ENCODE results near the gene HRAS.

The HRAS gene

DNA sequence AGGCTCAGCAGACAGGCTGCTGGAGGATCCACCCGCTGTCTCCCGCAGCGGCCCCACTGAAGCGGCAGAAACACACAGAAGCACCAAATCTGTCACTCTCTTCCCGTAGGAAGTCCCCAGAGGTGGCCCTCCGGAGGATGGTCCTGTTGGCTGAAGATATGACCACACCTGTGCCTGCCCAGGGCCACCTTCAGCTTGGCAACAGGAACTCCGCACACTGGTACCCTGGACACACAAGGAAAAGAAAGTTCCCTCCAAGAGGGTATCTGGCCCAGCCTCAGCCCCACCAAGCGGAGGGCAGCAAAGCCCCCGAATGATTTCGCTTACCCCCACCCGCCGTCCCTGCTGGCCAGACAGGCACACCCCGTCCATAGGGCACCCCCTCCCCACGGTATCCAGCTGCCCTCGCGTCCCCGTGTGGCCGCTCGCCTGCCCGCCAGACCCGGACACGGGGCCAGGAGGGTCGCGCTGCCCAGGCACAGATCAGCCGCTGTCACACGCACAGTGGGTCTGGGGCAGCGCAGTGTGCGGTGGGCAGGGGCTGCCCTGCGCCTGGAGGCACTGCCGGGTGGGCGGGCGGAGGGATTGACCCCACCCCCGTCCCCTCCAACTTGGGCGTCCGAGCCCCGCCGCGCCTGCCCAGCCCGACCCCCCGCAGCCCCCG lies 32.4 kb upstream of the HRAS start:
- DNase-seq: no peak

DNA sequence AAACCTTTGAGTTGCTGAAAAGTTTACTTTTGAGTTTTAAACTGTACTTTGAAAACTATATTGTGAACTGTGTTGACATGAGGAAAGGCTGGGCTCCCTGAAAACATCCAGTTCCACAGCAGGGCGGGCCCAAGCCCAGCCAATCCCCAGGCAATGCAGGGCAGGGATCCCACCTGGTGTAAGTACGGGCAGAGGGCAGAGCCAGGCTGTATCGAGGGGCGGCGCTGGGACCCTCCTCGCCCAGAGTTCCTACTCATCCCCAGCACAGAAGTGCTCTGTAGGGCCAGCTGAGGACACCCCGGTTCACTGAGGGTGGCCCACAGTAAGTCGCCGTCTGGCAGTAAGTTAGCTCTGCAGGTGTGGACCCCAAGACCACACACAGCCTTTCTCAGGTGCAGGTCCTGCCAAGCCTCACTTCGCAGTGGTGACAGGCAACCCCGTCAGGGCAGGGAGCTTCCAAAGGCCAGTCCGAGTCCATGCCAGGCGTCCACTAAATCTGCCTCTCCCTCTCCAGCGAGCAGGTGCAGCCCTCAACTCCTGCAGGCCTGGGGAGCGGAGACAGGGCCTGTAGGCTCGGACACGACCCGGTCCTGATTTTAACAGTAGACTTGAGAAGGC lies 31.7 kb upstream of the HRAS start:
- no peak for DNase-seq

DNA sequence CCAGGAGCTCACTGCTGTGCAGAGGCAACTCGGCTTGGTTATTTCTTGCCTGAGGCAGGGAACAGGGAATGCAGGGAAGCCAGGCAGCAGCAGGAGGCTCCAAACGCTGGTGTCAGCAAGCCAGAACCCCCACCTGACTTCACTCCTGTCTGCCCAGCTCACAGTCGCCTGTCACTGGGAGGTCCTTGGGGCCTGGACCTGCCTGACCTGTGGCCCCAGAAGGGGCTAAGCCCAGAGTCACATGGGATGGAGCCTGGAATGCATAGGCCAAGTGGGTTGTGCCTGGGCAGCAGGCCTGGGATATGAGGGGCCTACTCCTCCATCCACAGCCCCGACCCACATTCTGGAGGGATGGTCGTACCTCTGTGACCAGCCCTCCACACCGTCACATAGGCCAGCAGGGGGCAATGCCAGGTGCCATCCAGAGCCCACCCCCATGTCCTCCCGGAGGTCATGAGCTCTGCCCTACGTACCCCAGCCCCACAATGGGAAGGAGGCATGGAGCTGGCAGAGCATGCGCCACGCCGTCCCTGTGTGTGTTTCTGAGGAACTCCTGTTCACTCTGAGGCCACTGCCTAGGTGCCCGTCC lies 30.6 kb upstream of the HRAS start:
- DNase-seq: no peak

DNA sequence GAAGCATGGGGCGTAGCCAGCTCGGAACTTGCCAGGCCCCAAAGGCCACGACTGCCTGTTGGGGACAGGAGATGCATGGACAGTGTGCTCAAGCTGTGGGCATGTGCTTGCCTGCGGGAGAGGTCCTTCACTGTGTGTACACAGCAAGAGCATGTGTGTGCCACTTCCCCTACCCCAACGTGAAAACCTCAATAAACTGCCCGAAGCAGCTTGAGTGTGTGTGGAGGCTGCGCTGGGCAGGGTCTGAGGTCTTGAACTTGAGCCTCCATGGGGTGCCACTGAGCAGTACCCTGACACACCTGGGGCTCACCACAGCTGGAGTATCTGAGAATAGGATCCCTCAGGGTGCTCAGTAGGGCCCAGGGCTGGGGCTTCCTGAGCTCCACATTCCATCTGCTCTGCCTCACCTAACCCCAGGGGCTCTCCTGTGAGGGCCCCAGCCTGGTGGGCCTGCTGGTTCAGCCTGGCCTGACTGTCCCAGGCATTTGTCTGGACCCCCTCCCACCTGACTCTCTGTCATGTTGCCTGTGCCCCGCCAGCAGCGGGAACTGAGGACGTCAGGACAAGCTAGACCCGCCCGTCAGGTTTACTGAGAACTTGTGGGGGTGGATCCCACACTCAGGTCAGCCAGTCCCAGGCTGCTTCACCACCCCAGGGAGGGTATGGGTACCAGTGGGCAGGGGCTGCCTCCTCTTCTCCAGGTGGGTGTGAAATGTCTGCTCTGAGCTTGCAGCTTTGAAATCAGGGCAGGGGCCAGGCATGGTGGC lies 28.6 kb upstream of the HRAS start:
- no peak for DNase-seq

DNA sequence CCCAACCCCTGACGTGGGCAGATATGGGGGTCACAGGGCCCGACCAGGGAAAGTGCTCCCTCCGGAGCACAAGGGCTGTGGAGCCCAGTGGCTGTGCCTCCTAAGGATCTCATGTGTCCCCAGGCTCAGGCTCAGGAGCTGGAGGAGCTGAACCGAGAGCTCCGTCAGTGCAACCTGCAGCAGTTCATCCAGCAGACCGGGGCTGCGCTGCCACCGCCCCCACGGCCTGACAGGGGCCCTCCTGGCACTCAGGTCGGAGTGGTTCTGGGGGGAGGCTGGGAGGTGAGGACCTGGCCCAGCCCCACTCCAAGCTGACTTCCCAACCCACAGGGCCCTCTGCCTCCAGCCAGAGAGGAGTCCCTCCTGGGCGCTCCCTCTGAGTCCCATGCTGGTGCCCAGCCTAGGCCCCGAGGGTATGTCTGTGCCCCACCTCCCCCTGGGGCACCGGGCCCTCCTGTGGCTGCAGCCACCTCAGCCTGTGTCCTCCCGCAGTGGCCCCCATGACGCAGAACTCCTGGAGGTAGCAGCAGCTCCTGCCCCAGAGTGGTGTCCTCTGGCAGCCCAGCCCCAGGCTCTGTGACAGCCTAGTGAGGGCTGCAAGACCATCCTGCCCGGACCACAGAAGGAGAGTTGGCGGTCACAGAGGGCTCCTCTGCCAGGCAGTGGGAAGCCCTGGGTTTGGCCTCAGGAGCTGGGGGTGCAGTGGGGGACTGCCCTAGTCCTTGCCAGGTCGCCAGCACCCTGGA lies 27.9 kb upstream of the HRAS start:
- DNase-seq: no peak

DNA sequence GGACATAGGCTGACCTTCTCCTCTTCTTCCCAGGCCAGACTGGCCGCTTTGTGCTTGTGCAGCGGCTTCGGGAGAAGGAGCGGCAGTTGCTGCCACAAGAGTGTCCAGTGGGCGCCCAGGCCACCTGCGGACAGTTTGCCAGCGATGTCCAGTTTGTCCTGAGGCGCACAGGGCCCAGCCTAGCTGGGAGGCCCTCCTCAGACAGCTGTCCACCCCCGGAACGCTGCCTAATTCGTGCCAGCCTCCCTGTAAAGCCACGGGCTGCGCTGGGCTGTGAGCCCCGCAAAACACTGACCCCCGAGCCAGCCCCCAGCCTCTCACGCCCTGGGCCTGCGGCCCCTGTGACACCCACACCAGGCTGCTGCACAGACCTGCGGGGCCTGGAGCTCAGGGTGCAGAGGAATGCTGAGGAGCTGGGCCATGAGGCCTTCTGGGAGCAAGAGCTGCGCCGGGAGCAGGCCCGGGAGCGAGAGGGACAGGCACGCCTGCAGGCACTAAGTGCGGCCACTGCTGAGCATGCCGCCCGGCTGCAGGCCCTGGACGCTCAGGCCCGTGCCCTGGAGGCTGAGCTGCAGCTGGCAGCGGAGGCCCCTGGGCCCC lies 26.8 kb upstream of the HRAS start:
- no peak for DNase-seq

DNA sequence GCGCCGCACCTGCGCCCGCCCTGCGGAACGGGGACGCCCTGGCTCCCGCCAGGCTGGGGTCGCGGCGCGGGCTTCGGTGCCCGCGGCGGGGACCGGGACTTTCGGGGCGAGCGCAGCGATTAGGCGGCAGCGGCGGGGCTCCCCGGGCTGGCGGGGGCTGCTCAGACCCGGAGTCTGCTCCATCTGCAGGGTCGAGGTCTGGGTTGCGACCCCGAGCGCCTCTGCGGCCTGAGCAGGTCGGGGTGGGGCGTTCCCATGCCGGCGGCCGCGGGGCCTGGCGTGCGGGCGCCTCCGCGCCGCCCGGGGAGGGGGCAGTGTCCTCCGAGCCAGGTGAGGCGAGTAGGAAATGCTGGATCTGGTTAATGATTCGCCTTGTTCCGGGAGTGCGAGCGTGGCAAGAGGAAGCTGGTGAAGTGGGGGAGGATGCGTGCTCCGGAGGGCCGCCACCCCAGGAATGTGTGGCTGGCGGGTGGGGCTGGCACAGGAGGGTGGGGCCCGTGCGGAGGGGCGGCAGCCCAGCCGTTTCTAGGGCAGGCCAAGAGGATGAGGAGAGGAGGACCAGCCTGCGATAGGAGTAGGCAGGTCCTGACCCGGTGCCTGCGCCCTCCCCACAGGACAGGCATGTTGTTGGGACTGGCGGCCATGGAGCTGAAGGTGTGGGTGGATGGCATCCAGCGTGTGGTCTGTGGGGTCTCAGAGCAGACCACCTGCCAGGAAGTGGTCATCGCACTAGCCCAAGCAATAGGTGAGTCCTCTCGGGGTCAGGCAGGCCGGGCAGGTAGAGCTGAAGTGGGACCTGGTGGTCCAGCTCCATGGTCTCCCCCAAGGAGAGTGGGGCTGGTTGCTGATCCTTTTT lies 26.0 kb upstream of the HRAS start:
- DNase-seq: peak in 5 of 56 donors; percentile 20 to 45 (median 38)

DNA sequence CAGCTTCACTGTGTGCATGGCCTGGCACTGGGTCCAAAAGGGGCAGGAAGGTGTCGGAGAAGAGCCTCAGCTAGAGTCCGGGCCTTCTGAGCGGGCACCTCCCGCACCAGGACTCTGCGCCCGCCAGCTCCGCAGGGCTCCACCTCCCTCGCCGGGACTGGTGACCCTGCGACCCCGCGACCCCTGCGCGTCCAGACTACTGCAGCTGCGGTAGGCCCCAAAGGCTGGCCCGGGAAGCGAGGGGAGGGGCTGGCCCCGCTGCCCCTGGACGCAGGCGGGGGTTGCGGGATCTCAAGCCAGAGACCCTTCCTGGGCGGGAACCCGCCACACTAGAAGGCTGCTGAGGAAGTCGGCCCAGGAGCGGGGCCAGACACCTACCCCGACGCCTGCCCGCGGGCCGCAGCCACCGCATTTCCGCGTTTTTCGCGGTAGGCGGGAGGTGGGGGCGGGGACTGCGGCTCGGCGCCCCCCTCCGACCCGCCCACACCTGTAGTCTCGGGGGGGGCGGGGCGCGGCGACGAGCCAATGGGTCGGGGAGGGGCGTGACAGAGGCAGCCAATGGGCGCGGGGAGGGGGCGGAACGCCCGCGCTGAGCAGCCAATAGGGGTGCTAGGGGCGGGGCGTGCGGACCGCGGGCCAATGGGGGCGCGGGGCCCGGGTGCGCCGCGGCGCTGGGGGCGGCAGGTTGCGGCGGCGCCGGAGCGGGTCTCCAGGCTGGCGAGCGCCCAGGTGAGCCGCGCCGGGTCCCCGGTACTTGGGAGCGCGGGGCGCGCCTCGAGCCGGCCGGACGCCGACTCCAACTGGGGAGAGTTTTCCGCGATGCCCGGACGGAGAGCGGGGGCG lies 25.1 kb upstream of the HRAS start, which contains the start of the genes LMNTD2 and RASSF7:
Gene LMNTD2, minus strand, starts transcription at position 434 of the 843 bp plus-strand sequence. Its CDS starts 22 bp downstream, at position 412.
Gene RASSF7, plus strand, starts transcription at position 666 of the 843 bp plus-strand sequence. CDS start 799 bp downstream, outside the sequence.
- peak in 55 of 56 donors; percentile 39 to 93 (median 76) for DNase-seq

DNA sequence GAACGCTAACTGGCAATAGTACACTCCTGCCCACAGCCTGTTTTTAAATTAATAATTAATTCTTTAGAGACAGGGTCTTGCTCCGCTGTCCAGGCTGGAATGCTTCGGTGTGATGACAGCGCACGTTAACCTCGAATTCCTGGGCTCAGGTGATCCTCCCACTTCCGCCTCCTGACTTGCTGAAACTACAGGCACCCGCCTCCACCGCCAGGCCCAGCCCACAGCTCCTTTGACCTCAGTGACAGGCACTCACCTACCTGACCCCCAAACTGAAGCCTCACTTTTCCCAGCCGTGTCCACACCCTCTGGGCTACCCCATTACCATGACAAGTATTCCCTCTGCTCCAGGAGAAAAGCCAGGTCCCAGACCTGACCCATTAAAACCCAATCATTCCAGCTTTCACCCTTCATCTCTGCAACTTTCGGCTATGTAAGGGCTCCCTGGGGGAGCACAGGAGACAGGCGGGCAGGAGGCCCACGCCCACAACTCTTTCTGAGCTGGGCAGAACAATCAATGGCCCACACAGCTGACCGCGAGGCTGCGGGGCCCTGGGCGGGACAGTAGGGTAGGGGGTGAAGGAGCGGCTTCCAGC lies 24.4 kb upstream of the HRAS start:
- no peak for DNase-seq

DNA sequence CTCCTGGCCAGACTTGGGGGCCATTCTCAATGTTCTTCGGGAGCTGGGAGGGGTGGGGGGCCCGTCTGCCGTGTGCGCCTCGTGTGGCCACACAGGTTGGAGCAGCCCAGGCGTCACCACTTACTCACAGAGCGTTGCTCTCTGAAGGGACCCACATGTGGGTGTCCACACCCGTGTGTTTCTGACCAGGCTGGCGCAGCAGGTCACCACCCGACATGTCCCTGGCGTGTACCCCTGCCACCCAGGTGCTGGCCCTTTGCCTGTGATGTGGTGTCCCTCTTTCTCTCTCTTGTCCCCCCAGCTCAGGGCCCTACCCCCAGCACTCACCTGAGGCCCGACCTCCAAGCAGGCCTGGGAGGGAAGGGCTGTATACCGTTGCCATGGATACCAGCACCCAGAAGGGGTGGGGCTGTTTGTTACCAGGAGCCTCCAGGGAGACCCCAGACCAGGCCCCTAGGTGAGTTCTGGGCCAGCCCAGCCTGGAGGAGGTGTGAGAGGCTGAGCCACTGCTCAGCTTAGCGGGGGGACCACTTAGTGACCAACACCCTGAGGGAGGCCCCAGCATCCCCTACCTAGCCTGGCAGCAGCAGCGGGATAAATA lies 23.7 kb upstream of the HRAS start:
- no peak for DNase-seq

DNA sequence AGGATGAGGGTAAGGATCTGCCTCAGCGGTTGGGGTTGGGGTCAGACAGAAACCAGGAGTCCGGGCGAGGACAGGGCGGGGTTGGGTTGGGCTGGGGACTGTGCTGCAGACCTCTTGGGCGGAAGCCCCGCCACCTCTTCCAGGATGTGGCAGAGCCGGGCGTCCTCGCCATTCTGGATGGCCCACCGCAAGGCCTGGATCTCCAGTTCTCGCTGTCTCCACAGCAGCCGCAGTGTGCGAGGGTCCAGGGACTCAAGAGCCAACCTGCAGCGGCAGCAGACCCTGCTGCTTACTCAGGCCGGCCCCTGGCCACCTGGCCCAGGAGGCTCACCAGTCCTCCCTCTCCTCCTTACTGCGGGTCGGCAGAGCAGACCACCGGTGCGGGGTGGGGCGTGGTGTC lies 23.1 kb upstream of the HRAS start:
- no peak for DNase-seq

DNA sequence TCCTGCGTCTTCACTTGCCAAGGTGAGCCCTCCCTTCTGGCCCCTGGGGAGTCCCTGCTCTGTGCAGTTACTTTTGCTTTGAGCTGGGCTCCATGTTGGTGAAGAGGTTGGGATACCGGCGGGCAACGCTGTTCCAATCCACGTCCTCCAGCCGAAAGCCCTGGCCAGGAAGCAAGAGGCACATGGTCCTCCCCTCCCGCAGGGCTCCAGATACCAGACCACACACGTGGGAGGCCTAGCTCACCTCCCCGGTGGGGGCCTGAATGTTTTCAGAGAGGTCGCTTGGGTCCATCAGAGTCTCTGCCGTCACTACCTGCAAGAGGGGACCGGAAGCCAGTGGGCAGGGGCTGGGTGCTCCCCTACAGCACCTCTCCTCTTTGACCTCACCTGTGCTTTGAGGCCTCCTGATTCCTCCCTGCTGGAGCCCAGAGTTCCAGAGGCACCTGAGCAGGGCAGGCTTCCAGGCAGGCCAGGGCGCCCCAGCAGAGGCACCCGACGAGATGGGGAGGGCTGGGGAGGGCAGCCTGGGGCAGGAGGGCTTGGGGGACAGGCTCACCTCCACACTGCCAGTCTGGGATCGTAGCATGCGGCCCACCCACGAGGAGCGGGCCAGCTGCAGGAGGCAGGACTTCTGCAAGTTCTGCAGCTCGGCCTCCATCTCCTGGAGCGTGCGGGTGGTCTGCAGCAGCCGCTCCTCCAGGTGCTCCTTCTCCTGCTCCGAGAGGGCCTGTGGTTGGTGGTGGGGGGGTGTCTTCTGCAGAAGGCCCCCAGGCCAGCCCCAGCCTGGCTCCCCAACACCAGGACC lies 22.2 kb upstream of the HRAS start:
- DNase-seq: no peak

DNA sequence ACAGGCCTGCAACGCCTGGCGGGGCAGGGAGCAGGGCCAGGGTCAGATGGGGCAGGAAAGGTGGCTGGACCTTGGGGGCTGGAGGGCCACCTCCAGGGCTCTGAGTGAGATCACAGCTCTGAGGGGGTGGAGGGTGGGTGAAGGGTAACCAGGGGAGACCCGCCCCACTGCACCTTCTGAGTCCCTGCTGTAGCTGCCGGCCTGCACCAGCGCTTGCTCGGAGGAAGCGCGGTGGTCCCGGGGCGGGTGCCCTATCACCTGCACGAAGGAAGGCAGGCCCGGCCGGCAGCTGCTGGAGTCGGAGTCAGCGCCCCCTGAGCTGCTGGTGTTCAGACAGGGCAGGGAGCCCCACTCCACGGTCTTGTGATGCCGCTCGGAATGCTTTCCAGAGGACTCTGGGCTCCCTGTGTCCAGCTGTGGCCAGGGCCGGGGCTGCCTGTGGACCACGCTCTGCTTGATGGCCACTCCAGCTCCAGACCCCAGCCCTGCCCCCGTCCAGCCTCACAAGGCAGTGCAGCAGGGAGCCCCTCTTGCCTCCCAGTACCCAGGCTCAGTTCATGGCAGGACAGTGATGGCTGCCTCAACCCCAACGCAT lies 21.4 kb upstream of the HRAS start:
- no peak for DNase-seq

DNA sequence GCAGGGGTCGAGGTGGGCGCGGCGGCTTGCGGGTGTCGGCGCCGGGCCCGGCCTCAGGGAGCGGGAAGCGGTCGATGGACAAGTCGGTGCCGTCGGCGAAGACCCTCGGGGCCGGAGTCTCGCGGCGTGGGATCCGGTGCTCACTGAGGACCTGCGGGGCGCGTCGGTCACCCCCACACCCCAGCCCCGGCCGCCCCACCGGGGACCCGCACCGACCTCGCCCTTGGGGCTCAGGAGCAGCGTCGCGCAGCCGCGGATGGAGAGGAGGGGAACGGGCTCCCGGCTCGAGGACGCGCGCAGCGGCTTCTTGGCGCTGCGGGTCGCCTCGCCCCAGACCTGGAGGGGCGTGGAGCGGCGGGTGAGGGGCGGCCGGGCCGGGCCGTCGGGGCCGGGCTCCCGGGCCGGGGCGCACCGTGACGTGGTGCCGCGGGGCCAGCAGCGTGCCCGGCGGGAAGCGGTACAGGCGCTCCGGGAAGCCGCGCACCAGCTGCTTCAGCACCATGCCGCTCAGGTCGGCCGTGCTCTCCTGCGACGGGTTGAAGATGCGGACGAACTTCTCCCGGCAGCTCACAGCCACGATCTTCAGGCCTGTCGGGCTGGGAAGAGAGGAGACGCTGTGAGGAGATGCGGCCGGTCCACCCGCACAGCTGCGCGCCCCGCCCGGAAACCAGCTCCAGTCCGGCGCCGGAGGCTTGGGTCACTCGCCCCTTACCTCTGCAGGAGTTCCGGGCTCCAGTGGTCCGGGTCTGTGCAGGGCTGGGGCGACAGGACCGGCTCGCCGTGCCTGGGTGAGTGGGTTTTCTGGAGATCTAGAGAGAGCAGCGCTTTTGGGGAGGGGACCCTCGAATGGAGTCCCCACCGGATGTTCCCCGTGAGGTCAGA lies 20.6 kb upstream of the HRAS start:
- no peak for DNase-seq

DNA sequence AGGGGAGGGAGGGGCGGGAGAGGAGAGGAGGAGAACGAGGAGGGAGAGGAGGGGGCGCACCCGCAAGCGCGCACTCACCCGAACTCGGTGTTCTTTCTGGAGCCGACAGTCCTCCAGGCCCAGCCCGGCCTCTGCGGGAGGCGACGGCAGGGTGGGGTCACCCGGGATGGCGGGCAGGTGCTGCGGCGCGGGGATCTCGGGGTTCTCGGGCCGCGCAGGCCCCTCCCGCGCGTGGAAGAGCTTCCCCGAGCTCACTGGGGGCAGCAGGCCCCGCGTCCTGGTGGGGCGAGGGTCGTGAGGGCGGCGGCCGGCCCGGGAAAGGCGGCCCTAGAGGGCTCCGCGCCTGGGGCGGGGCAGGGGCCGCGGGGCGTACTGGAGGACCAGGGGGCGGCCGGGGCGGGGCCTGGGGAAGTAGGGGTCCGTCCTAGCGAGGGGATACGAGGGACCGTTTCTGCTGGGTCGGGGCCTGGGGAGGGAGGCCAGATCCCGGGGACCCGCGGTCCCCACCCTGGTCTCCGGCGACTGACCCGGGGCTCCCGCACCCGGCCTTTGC lies 19.9 kb upstream of the HRAS start:
- peak in 1 of 56 donors; percentile 63 for DNase-seq

Measured in nucleus accumbens (tissue), 56 donors.